Gastroesophageal sphincter (tissue), 3 donors: ENCODE results near the gene RNLS.

Experiments
- CTCF ChIP-seq, 4 experiments: fragments of 200-600 bp in 2 of 4; fragments of 450-650 bp in 2 of 4; sonication (generic) in 1 of 4; IDR thresholded peaks; one replicate each; pipeline ENCODE4 v1.5.1; 2017 to 2019; ENCODE audit warnings: antibody characterized with exemption in 4 of 4, mild to moderate bottlenecking in 2 of 4, moderate library complexity in 2 of 4
- POLR2AphosphoS5 ChIP-seq: sonication (generic); formaldehyde crosslinking; IDR thresholded peaks from one replicate; pipeline ENCODE4 v1.6.1; 2017; ENCODE audit warnings: antibody characterized with exemption

- no peak for TF ChIP-seq CTCF (IDR thresholded peaks at IDR 0.05)
- TF ChIP-seq POLR2AphosphoS5: no peak
Measured at GRCh38 chr10:88236121-88236743, 346.9 kb downstream of the RNLS start.
